ENCODE measurements around the gene ADGRV1.

Gene ADGRV1

DNA sequence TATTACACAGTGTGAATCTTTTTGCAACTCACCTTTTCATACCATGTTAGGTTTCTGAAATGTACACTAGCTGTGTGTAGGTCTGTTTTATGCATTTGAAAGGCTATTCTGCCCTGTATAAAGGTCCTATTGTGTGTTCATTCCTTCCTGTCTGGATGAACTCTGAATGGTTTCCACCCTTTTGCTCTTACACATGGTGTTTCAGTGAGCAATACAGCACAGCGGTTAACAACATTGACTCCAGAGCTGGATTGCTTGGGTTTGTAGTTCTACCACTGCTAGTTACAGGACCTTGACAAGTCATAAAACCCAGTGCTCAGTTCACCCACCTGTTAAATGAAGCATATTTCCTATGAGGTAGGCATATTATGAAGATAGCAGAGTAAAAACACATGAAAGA, 331.6 kb downstream of the ADGRV1 start:
- Histone ChIP-seq H3K4me3 (ENCODE audit: severe bottlenecking) (no peak overlapping the region), H3K9me3 (ENCODE audit: severe bottlenecking) (no peaks in the 10 kb centered on the region), H3K27ac (ENCODE audit: poor library complexity, severe bottlenecking) (peak overlapping the region; percentile 85), H3K36me3 (ENCODE audit: low read depth) (no peaks in the 10 kb centered on the region), H3K4me1 (ENCODE audit: insufficient read depth, poor library complexity, severe bottlenecking) (peaks cover 44% of the 10 kb centered on the region), H3K27me3 (ENCODE audit: insufficient read depth, poor library complexity, severe bottlenecking) (no peaks in the 10 kb centered on the region)
- DNase-seq (ENCODE audit: low spot score) (no peak), ATAC-seq (ENCODE audit: low read depth) (no peak)
- no peak for TF ChIP-seq CTCF (IDR thresholded peaks at IDR 0.05; ENCODE audit: poor library complexity, severe bottlenecking)

GRCh38 chr5:90894866-90895420, 336.3 kb downstream of the ADGRV1 start:
- Histone ChIP-seq H3K27me3 (ENCODE audit: insufficient read depth, poor library complexity, severe bottlenecking) (no peaks in the 10 kb centered on the region), H3K36me3 (ENCODE audit: low read depth) (no peaks in the 10 kb centered on the region), H3K4me3 (ENCODE audit: severe bottlenecking) (no peak overlapping the region), H3K9me3 (ENCODE audit: severe bottlenecking) (no peaks in the 10 kb centered on the region), H3K4me1 (ENCODE audit: insufficient read depth, poor library complexity, severe bottlenecking) (peaks cover 22% of the 10 kb centered on the region), H3K27ac (ENCODE audit: poor library complexity, severe bottlenecking) (no peak overlapping the region)
- DNase-seq (ENCODE audit: low spot score) (no peak), ATAC-seq (ENCODE audit: low read depth) (no peak)
- no peak for TF ChIP-seq CTCF (IDR thresholded peaks at IDR 0.05; ENCODE audit: poor library complexity, severe bottlenecking)

GRCh38 chr5:90897618-90898017, 339.0 kb downstream of the ADGRV1 start:
- H3K9me3 ChIP-seq (ENCODE audit: severe bottlenecking), result no peaks in the 10 kb centered on the region
- no peaks in the 10 kb centered on the region for H3K36me3 ChIP-seq (ENCODE audit: low read depth)
- H3K4me3 ChIP-seq (ENCODE audit: severe bottlenecking), result no peak overlapping the region
- no peaks in the 10 kb centered on the region for H3K27me3 ChIP-seq (ENCODE audit: insufficient read depth, poor library complexity, severe bottlenecking)
- TF ChIP-seq CTCF (IDR thresholded peaks at IDR 0.05; ENCODE audit: poor library complexity, severe bottlenecking), result no peak
- DNase-seq (ENCODE audit: low spot score), result no peak
- no peak for ATAC-seq (ENCODE audit: low read depth)
- peak overlapping the region; percentile 27 for H3K27ac ChIP-seq (ENCODE audit: poor library complexity, severe bottlenecking)
- H3K4me1 ChIP-seq (ENCODE audit: insufficient read depth, poor library complexity, severe bottlenecking), result peaks cover 22% of the 10 kb centered on the region

DNA sequence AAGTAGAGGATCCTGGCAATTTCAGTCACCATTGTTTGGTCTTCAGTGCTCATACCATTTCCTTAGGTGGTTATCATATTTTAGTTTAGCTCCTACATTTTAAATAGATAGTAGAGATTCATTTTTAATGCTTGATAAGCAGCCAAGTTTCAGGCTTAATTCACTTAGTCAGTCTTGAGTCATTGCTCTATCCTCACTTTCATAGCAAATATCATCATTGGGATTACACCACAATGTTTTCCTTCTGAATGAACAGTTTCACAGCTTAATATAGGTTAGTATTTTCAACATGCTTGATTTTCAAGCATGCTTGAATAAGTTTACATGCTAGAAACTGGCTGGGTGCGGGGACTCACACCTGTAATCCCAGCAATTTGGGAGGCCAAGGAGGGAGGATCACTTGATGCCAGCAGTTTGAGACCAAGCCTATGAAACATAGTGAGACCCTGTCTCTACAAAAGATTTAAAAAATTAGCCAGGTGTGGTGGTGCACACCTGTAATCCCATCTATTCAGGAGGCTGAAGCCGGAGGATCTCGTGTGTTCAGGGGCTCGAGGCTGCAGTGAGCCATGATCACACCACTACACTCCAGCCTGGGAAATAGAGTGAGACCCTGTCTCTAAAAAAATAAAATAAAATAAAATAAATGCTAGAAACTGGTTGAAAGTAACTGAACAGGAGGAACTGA, 339.9 kb downstream of the ADGRV1 start:
- DNase-seq (ENCODE audit: low spot score) (no peak), ATAC-seq (ENCODE audit: low read depth) (peak; percentile 91)
- H3K36me3 ChIP-seq (ENCODE audit: low read depth), result no peaks in the 10 kb centered on the region
- TF ChIP-seq CTCF (IDR thresholded peaks at IDR 0.05; ENCODE audit: poor library complexity, severe bottlenecking), result no peak
- H3K27me3 ChIP-seq (ENCODE audit: insufficient read depth, poor library complexity, severe bottlenecking), result no peaks in the 10 kb centered on the region
- peak overlapping the region; percentile 27 for H3K27ac ChIP-seq (ENCODE audit: poor library complexity, severe bottlenecking)
- peaks cover 22% of the 10 kb centered on the region for H3K4me1 ChIP-seq (ENCODE audit: insufficient read depth, poor library complexity, severe bottlenecking)
- H3K4me3 ChIP-seq (ENCODE audit: severe bottlenecking), result no peak overlapping the region
- H3K9me3 ChIP-seq (ENCODE audit: severe bottlenecking), result no peaks in the 10 kb centered on the region

GRCh38 chr5:90899014-90899604, 340.5 kb downstream of the ADGRV1 start:
- H3K27me3 ChIP-seq (ENCODE audit: insufficient read depth, poor library complexity, severe bottlenecking), result no peaks in the 10 kb centered on the region
- H3K9me3 ChIP-seq (ENCODE audit: severe bottlenecking), result no peaks in the 10 kb centered on the region
- H3K27ac ChIP-seq (ENCODE audit: poor library complexity, severe bottlenecking), result peak overlapping the region; percentile 27
- no peak overlapping the region for H3K4me3 ChIP-seq (ENCODE audit: severe bottlenecking)
- peaks cover 22% of the 10 kb centered on the region for H3K4me1 ChIP-seq (ENCODE audit: insufficient read depth, poor library complexity, severe bottlenecking)
- no peak for TF ChIP-seq CTCF (IDR thresholded peaks at IDR 0.05; ENCODE audit: poor library complexity, severe bottlenecking)
- DNase-seq (ENCODE audit: low spot score) (no peak), ATAC-seq (ENCODE audit: low read depth) (peak; percentile 36)
- H3K36me3 ChIP-seq (ENCODE audit: low read depth), result no peaks in the 10 kb centered on the region
